ENCODE results near the gene ELAVL1.

Gene ELAVL1

GRCh38 chr19:7979011-7979410 is 26.4 kb downstream of the ELAVL1 start:
- TF ChIP-seq CTCF (IDR thresholded peaks at IDR 0.05; ENCODE audit: borderline replicate concordance, control extremely low read depth, extremely low read depth, insufficient read depth, missing control alignments): no peak
- in situ Hi-C loops (cut with MboI; ENCODE audit: low sequenced_read_pairs, unreplicated experiment): no loop called here
- no peak for DNase-seq (ENCODE audit: low spot score)

- in situ Hi-C loops (cut with MboI; ENCODE audit: low sequenced_read_pairs, unreplicated experiment): no loop called here
- TF ChIP-seq CTCF (IDR thresholded peaks at IDR 0.05; ENCODE audit: borderline replicate concordance, control extremely low read depth, extremely low read depth, insufficient read depth, missing control alignments): no peak
- no peak for DNase-seq (ENCODE audit: low spot score)
Observed at GRCh38 chr19:7978179-7978825, 27.1 kb downstream of the ELAVL1 start.

GRCh38 chr19:7977723-7978040 is 27.8 kb downstream of the ELAVL1 start:
- in situ Hi-C loops (cut with MboI; ENCODE audit: low sequenced_read_pairs, unreplicated experiment): no loop called here
- TF ChIP-seq CTCF (IDR thresholded peaks at IDR 0.05; ENCODE audit: borderline replicate concordance, control extremely low read depth, extremely low read depth, insufficient read depth, missing control alignments): no peak
- DNase-seq (ENCODE audit: low spot score): no peak

- DNase-seq (ENCODE audit: low spot score): no peak
- no peak for TF ChIP-seq CTCF (IDR thresholded peaks at IDR 0.05; ENCODE audit: borderline replicate concordance, control extremely low read depth, extremely low read depth, insufficient read depth, missing control alignments)
- in situ Hi-C loops (cut with MboI; ENCODE audit: low sequenced_read_pairs, unreplicated experiment): no loop called here
Observed at GRCh38 chr19:7977021-7977722, 28.3 kb downstream of the ELAVL1 start.

GRCh38 chr19:7976461-7976860 is 29.0 kb downstream of the ELAVL1 start:
- in situ Hi-C loops (cut with MboI; ENCODE audit: low sequenced_read_pairs, unreplicated experiment): no loop called here
- DNase-seq (ENCODE audit: low spot score): no peak
- TF ChIP-seq CTCF (IDR thresholded peaks at IDR 0.05; ENCODE audit: borderline replicate concordance, control extremely low read depth, extremely low read depth, insufficient read depth, missing control alignments): no peak

- in situ Hi-C loops (cut with MboI; ENCODE audit: low sequenced_read_pairs, unreplicated experiment): no loop called here
- no peak for DNase-seq (ENCODE audit: low spot score)
- TF ChIP-seq CTCF (IDR thresholded peaks at IDR 0.05; ENCODE audit: borderline replicate concordance, control extremely low read depth, extremely low read depth, insufficient read depth, missing control alignments): no peak
Observed at GRCh38 chr19:7975037-7975436, 30.4 kb downstream of the ELAVL1 start.
